Left cardiac atrium (tissue), 4 donors: ENCODE results near the gene UBE2D2. TPM values are rescaled to one million over a fixed set of nuclear protein-coding genes. Genes with fewer than 3 reads are reported as not detected.
"Not testable (repeated sequence)": the region's sequence is repeated elsewhere in the genome, so short reads cannot be mapped to it uniquely, and the experiment has no call there.

Experiments
- ATAC-seq, 2 donors: fragments of 200-7000 bp; cut with Tn5 transposase; one replicate each; pipeline ENCODE4 v1.9.1; 2020; ENCODE audit warnings: mild to moderate bottlenecking in 2 of 2, moderate library complexity in 2 of 2
- DNase-seq: peaks from one replicate; pipeline ENCODE4 v3.0.0-alpha.2; 2020
- intact Hi-C, 2 donors: fragments of 100-400 bp; cut with DNase I; formaldehyde crosslinking; loops; one replicate each; pipeline versions ENCODE4 v1.14.1 to v1.15.1; 2022 to 2023
- total RNA-seq, 2 donors: library from RNA; stranded (reverse); fragmentation: NEBNext Ultra II Directional; extraction: Animal tissue kit (Norgen Biotek cat#: 25700); gene quantifications; one replicate each; pipeline ENCODE4 v1.2.1, GENCODE V29; 2021
- donor health status: DM: no; HTN: yes; CAD: no.
- donor health status: DM: no; HTN: yes; CAD: no; lungs with severe emphysema.
- donor health status: DM: yes; HTN: yes; CAD: no.
- donor health status: Dilated cardiomyopathy.

Gene UBE2D2
- total RNA-seq, 2 donors from 2014 or later = 91.3 to 133 TPM

DNA sequence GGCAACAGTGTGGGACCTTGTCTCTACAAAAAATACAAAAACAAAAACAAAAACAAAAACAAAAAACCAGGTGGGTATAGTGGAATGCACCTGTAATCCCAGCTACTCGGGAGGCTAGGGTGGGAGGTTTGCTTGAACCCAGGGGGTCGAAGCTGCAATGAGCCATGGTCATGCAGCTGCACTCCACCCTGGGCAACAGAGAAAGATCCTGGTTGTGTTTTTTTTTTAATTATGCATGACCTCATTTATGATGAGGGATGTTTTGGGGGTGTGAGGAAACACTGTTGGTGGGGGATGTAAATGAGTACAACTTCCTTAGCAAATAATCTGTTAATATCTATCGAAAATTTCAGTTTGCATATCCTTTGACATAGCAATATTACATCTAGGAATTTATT is 29.4 kb upstream of the UBE2D2 start:
- DNase-seq (no peak), ATAC-seq (no peak)
- intact Hi-C loops = no loop called here

GRCh38 chr5:139543423-139543991 is 17.6 kb upstream of the UBE2D2 start:
- ATAC-seq (peak; percentile 99 to 100), DNase-seq (peak; percentile 78)
- intact Hi-C loops = no loop called here

GRCh38 chr5:139546593-139546992 is 14.5 kb upstream of the UBE2D2 start:
- ATAC-seq, DNase-seq, intact Hi-C loops: not testable (repeated sequence)

DNA sequence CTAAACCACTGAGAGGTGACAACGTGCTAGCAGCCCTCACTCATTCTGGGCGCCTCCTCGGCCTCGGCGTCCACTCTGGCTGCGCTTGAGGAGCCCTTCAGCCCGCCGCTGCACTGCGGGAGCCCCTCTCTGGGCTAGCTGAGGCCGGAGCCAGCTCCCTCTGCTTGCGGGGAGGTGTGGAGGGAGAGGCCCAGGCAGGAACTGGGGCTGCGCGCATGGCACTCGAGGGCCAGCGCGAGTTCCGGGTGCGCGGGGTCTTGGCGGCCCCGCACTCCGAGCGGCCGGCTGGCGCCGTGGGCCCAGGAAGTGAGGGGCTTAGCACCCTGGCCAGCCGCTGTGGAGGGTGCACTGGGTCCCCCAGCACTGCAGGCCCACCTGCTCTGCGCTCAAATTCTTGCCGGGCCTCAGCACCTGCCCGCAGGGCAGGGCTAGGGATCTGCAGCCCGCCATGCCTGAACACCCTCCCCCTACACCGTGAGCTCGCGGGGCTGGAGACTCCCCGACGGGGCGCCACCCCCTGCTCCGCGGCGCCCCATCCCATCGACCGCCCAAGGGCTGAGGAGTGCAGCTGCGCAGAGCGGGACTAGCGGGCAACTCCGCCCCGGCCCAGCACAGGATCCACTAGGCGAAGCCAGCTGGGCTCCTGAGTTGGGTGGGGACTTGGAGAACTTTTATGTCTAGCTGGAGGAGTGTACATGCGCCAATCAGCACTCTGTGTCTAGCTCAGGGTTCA is 11.8 kb upstream of the UBE2D2 start:
- intact Hi-C loops = no loop called here
- ATAC-seq (no peak), DNase-seq (no peak)

DNA sequence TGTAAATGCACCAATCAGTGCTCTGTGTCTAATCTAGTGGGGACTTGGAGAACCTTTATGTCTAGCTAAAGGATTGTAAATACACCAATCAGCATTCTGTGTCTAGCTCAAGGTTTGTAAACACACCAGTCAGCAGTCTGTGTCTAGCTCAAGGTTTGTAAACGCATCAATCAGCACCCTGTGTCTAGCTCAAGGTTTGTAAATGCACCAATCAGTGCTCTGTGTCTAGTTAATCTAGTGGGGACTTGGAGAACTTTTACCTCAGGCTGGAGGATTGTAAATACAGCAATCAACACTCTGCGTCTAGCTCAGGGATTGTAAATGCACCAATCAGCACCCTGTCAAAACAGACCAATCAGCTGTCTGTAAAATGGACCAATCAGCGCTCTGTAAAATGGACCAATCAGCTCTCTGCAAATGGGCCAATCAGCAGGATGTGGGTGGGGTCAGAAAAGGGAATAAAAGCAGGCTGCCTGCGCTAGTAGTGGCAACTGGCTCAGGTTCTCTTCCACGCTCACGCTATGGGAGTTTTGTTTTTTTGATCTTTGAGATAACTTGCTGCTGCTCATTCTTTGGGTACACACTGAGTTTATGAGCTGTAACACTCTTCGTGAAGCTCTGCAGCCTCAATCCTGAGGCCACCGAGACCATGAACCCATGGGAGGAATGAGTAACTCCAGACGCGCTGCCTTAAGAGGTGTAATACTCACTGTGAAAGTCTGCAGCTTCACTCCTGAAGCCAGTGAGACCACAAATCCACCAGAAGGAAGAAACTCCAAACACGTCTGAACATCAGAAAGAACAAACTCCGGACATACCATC is 10.9 kb upstream of the UBE2D2 start:
- intact Hi-C loops, ATAC-seq, DNase-seq: not testable (repeated sequence)

DNA sequence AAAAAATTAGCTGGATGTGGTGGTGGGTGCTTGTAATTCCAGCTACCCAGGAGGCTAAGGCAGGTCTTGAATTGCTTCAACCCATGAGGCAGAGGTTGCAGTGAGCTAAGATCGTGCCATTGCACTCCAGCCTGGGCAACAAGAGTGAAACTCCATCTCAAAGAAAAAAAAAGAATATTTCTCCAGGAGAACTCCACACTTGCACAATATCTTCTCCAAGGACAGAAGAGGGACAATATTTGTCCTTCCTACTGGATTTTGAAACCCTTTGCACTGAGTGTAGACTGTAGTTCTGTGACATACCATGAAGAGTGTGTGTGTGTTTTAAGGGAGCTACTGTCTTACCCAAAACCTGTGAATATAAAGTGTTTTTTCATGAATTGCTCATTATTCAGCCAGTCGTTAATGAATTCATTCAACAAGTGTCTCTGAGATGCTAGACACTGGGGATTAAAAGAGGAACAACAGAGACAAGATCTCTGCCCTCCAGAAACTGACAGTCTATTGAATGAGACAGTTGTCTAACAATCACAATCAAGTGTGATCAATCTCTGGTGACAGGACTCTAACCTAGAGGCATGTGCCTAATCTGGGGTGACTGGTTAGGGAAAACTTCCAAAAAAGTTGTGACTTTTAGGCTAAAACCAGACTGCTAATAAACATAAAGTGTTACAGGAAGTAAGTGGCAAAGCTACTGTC is 9.8 kb upstream of the UBE2D2 start:
- DNase-seq (no peak), ATAC-seq (no peak)
- intact Hi-C loops = no loop called here

- no peak for ATAC-seq
- intact Hi-C loops = no loop called here
- no peak for DNase-seq
Observed at GRCh38 chr5:139552893-139553575, 8.1 kb upstream of the UBE2D2 start.

- no peak for ATAC-seq
- no peak for DNase-seq
- intact Hi-C loops = no loop called here
Observed at GRCh38 chr5:139554264-139554663, 6.9 kb upstream of the UBE2D2 start.

GRCh38 chr5:139557811-139558210 is 3.3 kb upstream of the UBE2D2 start:
- ATAC-seq (no peak), DNase-seq (no peak)
- intact Hi-C loops = no loop called here

GRCh38 chr5:139561655-139562451 is 714 bp downstream of the UBE2D2 start:
- peak; percentile 54 to 60 for ATAC-seq
- peak; percentile 56 for DNase-seq
- intact Hi-C loops = no loop called here

DNA sequence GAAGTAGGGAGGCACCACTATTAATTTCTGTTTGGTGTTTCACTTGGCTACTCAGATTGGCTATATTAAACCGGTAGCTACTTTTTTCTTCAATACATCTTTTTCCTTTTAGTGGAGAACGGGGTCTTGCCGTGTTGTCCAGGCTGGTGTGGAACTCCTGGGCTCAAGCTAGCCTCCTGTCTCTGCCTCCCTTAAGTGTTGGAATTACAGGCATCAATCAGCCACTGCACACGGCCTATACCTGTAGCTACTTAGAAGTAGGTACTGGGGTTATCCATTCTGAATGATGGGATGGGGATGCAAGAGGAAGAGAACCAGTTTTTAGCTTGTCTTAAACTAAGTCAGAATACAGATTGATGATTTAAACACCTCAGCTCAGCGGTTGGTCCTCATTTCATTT is 1.7 kb downstream of the UBE2D2 start:
- no peak for ATAC-seq

DNA sequence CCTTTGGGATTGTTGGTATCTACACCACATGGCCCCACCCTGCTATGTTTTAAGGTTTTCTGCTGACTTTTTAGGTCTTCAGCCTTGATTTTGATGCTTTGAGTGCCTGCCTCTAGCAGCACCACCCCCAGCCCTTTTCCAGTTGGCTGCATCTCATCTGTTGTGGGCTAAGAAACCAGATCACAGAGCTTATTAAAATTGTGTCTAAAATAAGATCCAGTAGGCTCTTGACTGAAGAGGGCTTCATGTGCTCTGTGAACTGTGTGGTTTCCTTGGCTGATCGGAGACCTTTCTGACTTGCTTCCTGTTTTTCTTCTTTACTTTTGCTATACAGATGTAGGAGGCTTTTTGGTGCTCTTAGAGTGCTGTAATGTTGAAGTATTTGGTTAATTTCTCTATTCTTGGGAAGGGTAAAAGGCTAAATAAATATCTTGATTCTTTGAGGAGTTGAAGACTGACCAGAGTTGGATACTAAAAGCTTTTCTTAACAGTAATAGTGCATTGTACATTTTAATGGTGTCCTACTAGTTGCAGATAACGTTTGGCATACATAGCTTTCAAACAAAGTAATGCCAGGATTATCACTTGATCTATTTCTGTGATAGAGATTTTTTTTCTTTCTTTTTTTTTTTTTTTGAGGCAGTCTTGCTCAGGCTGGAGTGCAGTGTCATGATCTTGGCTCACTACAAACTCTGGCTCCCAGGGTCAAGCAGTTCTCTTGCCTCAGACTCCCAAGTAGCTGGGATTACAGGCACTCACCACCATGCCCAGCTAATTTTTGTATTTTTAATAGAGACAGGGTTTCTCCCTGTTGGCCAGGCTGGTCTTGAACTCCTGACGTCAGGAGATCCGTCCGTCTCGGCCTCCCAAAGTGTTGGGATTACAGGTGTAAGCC is 4.5 kb downstream of the UBE2D2 start:
- ATAC-seq (no peak), DNase-seq (no peak)
- intact Hi-C loops = no loop called here

More for the DNA sequence above, 1.7 kb downstream of the UBE2D2 start:
- DNase-seq = no peak
- intact Hi-C loops = no loop called here

DNA sequence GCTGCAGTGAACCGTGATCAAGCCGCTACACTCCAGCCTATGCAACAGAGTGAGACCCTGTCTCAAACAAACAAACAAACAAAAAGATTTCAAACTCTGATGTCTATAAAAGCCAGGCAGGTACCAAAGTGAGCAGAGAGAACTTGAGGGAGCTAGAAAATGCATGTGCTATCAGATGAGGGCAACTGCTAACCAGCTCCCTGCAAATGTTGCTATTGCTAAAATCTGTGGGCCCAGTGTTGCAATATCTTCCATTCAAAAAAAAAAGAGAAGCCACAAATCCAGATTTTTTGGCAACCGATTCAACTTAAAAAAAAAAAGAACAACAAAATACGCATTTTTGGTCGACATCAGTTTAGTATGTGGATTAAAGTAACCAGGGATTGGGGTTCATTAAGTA is 5.5 kb downstream of the UBE2D2 start:
- DNase-seq (no peak), ATAC-seq (no peak)
- intact Hi-C loops = no loop called here

- peak in 1 of 2 donors; percentile 15 for ATAC-seq
- intact Hi-C loops = no loop called here
Observed at GRCh38 chr5:139569270-139569955, 8.3 kb downstream of the UBE2D2 start.

DNA sequence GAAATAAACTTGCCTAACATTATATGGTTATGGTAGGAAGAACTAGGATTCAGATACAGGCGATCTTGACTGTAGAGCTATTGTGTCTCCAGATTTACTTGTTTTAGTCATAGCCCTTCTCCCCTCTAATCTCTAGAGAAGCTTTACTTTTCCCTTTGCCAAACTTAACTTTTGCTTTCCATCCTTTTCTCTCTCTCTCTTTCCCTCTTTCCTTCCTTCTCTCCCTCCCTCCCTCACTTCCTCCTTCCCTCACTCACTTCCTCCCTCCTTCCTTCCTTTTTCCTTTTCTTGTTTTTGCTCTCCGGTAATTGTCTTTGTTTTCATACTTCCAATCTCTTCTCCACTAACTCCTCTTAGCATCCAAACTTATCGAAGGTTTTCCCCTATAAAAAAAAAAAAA is 10.4 kb downstream of the UBE2D2 start:
- ATAC-seq (no peak), DNase-seq (no peak)
- intact Hi-C loops = no loop called here

More at GRCh38 chr5:139569270-139569955, 8.3 kb downstream of the UBE2D2 start:
- DNase-seq = no peak

DNA sequence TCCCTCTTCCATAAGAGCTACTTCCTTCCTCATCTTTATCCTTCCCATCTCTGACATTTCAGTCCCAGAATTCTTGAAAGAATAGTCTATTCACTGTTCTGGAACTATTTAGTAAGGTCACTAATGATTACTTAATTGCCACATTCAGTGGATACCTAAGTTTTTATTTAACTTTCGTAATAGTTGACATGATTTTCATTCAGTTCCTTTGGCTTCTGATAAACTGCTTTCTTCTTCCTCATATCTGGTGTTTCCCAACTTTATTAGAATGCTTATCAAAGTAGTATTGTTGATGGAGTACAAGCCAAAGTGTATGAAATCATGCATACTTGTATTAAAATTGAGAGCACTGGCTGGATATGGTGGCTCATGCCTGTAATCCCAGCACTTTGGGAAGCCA is 10.8 kb downstream of the UBE2D2 start:
- ATAC-seq (peak in 1 of 2 donors; percentile 8), DNase-seq (no peak)
- intact Hi-C loops = no loop called here
